Measurements from ENCODE around the gene OSMR. TPM values are rescaled to one million over a fixed set of nuclear protein-coding genes. Genes with fewer than 3 reads are reported as not detected.

The OSMR gene
- total RNA-seq, 4 donors from 2014 or later = 38.6 to 61.0 (median 51.7) TPM

DNA sequence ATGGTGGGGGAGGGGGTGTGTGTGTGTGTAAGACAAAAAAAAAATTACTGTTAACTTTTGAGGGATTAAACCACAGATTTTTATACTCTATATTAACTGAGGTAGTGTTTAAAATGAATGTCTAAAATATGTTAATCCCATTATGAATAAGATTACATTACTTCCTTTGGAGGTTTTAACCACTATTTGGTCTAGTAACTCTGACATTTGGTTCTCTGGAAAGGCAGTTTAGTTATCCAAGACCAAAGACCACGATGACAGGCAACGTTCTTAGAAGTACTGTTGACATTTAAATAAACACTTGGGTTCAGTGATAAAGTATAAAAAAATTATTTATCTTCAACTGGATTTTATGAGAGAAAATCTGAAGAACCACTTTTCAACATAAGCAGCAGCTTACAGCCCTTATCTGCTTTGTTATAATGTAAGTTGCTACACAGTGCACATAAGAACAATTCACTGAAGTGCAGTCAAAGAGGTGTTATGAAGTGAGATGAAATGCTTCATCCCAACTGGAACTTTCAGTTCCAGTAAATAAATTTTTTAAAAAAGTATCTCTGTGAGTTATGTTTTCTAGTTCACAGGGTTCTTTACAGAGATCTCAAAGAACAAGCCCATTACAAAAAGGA, 94.5 kb downstream of the OSMR start:
- TF ChIP-seq, protein P1, sequence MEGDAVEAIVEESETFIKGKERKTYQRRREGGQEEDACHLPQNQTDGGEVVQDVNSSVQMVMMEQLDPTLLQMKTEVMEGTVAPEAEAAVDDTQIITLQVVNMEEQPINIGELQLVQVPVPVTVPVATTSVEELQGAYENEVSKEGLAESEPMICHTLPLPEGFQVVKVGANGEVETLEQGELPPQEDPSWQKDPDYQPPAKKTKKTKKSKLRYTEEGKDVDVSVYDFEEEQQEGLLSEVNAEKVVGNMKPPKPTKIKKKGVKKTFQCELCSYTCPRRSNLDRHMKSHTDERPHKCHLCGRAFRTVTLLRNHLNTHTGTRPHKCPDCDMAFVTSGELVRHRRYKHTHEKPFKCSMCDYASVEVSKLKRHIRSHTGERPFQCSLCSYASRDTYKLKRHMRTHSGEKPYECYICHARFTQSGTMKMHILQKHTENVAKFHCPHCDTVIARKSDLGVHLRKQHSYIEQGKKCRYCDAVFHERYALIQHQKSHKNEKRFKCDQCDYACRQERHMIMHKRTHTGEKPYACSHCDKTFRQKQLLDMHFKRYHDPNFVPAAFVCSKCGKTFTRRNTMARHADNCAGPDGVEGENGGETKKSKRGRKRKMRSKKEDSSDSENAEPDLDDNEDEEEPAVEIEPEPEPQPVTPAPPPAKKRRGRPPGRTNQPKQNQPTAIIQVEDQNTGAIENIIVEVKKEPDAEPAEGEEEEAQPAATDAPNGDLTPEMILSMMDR (IDR thresholded peaks at IDR 0.05; ENCODE audit: low read depth) = no peak

DNA sequence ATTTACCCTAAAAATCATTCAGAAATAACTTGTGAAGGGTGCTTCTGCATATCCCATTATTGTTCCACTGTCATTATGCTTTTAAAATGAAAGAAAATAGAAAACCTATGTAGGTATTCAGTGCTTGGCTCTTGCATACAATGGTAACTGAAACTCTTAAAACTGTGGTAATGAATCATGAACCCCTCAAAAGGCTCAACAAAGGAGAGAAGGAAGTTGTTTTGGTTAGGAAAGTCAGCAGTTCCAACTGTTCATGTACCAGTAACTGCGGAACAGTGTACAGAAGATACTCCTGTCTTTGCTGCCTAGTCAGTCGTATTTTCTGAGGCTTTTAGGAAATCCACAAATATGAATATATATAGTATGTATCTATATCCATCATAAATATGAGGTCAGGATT, 96.1 kb downstream of the OSMR start:
- TF ChIP-seq, protein P1 (IDR thresholded peaks at IDR 0.05; ENCODE audit: low read depth) = no peak

DNA sequence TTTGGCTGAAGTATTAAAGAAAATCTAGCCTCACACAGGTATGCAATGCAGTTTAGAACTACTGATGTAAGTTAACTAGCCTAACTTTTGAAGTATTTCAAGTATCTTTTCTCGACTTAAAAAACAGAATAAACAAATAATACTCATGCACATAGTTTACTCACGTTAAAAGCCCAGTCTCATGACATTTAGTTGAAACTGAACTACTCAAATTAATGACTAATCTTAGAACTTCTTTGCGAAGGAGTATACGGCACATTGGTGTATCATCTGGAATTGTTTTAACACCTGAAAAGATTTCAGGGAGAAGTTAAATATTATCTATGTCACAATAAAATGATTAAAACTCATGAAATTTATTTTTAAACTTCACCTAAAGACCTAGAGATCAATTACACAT, 98.5 kb downstream of the OSMR start:
- TF ChIP-seq, protein P1 (IDR thresholded peaks at IDR 0.05; ENCODE audit: low read depth) = no peak

DNA sequence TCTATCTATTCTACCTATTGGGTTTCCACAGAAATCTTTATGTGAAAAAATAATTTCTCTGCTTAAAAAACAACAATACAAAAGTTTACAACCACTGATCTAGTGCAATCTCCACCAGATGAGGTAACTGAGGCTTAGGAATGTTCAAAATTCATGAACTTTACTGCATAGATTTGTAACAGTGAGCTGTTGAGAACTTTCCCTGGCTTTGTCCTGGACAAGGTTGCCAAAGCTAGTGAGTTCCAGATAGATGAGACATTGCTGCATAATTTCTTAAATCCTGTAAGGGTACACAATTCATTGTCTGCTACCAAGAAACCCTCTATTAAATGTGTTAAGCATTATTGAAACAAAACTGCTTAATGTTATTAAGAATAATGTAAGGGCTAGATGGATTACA, 102.7 kb downstream of the OSMR start:
- TF ChIP-seq, protein P1 (IDR thresholded peaks at IDR 0.05; ENCODE audit: low read depth) = no peak

DNA sequence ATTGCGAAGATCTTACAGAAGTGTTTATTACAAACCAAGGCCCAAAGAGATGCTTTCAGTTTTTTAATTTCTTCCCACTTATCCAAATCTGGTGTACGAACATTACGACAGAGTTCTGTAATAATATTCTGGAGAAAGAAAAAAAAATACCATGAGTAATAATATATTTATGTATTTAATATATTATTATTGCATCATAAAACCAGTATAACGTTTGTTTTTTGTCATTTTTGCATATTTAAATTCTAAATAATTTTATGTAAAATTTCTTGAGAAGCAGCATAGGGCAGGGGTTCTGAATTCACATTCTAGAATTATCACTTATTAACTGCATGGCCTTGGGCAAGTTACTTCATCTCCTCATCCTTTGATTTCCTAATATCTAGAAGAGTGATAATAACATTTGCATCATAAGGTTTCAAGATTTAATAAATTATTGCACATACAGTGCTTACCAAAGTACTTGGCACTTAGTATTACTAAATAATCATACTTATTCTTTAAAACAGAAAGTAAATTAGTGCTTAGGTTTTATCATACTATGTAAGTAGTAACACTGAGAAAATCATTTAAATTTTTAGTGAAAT, 107.7 kb downstream of the OSMR start:
- TF ChIP-seq, protein P1 (IDR thresholded peaks at IDR 0.05; ENCODE audit: low read depth) = no peak

DNA sequence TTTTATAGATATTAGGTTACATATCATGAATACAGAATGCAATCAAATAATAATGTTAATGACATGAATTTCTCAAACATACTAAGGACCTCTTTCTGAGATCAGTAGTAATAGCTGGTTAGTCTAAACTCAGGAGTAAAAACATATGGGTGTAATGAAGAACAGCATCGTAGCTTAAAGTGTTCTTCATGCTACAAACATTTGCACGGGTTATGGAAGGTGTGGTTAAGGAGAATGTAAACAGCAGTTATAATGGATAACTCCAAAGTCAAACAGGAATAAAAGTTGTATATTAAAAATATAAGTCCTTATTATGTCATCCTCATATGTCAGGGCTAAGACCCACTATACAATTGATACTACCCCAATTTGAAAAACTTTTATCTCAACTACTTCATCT, 115.9 kb downstream of the OSMR start:
- TF ChIP-seq, protein P1 (IDR thresholded peaks at IDR 0.05; ENCODE audit: low read depth) = no peak

DNA sequence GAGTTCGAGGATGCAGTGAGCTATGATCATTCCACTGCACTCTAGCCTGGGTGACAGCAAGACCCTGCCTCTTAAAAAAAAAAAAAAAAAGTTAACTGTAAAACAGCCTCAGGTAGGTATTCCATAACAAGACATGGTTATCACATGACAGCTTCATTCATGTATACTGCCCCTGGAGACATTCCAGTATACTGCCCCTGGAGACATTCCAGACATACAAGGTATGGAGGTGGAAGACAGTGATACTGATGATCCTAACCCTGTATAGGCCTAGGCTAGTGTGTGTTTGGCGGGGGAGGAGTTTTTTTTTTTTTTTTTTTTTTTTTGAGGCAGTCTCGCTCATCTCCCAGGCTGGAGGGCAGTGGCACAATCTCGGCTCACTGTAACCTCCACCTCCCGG, 122.9 kb downstream of the OSMR start:
- TF ChIP-seq, protein P1 (IDR thresholded peaks at IDR 0.05; ENCODE audit: low read depth) = no peak
